Hematopoietic multipotent progenitor cell treated with erythropoietin and hydrocortisone succinate and interleukin-3 and kit ligand, for 17 days (in vitro differentiated cells): ENCODE data around the gene NANOS2.
"Not testable (repeated sequence)": the region's sequence is repeated elsewhere in the genome, so short reads cannot be mapped to it uniquely, and the experiment has no call there.

Source experiments
- DNase-seq: peaks from one replicate; pipeline ENCODE4 v3.0.0-alpha.2; 2015; ENCODE audit warnings: low spot score

NANOS2 gene

DNA sequence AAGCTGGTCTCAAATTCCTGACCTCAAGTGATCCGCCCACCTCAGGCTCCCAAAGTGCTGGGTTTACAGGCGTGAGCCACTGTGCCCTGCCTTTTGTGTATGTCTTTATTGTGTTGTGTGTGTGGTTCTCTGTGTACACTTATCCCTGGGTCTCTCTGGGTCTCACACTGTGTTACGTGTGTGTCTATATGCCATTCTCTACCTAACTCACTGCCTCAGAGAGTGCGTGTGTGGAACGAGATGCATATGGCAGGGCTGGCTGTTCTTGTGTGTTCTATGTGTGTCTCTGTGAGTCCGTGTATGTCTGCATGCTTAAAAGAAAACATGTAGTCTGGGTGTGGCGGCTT lies 40.0 kb downstream of the NANOS2 start:
- DNase-seq = no peak

DNA sequence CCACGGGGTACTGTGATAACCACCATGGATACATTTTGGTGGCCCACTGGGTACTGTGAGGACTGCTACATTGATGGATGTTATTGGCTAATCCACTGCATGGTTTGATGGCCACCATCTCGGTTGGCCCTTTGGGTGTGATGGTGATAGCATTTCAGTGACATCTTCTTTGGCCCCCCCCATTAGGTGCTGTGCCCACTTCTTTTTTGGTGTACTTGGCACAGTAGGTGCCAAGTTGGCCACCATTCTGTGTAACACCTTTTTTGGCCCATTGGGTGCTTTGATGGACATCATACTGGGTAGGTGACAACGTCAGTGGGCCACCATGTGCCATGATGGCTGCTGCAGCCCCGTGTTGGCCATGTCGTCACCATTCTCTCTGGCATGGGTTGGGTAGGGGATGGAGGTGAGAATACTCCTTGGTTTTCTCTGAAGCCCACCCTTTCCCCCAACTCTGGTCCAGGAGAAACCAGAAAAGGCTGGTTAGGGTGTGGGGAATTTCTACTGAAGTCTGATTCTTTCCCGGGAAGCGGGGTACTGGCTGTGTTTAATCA lies 41.3 kb downstream of the NANOS2 start:
- no peak for DNase-seq

DNA sequence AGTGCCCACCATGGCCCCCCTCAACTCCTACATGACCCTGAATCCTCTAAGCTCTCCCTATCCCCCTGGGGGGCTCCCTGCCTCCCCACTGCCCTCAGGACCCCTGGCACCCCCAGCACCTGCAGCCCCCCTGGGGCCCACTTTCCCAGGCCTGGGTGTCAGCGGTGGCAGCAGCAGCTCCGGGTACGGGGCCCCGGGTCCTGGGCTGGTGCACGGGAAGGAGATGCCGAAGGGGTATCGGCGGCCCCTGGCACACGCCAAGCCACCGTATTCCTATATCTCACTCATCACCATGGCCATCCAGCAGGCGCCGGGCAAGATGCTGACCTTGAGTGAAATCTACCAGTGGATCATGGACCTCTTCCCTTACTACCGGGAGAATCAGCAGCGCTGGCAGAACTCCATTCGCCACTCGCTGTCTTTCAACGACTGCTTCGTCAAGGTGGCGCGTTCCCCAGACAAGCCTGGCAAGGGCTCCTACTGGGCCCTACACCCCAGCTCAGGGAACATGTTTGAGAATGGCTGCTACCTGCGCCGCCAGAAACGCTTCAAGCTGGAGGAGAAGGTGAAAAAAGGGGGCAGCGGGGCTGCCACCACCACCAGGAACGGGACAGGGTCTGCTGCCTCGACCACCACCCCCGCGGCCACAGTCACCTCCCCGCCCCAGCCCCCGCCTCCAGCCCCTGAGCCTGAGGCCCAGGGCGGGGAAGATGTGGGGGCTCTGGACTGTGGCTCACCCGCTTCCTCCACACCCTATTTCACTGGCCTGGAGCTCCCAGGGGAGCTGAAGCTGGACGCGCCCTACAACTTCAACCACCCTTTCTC lies 42.3 kb downstream of the NANOS2 start:
- no peak for DNase-seq

DNA sequence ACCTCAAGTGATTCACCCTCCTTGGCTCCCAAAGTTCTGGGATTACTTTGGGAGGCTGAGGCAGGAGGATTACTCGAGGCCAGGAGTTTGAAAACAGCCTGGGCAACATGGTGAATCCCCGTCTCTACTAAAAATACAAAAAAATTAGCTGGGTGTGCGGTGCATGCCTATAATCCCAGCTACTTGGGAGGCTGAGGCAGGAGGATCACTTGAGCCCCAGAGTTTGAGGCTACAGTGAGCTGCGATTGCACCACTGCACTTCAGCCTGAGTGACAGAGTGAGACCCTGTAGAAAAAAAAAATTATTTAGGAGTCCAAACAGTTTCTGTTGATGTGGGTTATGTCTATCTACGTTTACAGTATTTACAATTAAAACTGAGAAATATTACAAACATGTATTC lies 43.8 kb downstream of the NANOS2 start:
- no peak for DNase-seq

DNA sequence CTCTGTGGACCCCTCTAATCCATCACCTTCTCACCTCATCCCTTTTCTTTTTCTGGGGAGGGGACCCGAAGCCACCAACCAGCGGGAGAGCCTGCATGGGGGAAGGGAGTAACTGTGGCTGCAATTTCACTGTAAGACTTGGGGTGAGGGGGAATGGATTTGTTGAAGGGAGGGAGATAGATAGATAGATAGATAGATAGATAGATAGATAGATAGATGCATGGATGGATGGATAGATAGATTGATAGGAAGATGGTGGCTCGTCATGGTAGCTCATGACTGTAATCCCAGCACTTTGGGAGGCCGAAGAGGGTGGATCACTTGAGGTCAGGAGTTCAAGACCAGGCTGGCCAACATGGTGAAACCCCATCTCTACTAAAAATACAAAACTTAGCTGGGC lies 47.3 kb downstream of the NANOS2 start:
- not testable (repeated sequence) for DNase-seq

DNA sequence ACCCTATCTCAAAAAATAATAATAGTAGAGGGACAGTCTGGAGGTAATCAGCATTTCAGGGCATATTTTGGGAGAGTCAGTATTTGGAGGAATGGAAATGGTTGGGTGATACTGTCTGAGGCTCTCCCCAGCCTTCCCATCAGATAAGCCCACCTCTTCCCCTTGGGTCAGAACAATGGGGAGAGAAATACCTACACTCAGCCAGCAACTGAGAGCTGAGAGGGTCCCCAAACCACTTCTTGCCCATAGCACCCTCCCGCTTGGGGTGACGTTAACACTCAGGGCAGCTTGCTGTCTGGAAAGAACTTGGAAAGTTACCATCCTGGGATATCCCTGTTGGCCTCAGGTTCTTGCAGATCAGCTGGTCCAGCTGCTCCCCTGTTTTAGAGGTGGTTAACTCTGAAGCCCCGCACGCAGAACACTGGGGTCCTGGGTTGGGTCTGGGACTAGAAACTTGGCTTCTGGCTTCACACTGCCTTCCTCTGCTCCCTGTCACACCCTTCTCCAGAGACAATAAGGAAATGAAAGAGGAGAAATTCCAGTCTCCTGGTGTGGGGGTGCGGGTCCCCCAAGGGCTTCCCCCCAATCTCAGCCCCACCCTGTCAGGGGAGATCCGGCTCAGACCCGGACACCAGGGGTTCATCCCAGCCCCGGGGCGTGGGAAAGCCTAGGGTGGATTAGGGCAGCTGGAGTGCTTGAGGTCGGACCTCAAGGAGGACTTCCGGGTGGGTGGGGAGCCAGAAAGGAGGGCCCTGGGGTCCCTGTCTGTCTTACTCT lies 48.0 kb downstream of the NANOS2 start:
- DNase-seq = no peak

DNA sequence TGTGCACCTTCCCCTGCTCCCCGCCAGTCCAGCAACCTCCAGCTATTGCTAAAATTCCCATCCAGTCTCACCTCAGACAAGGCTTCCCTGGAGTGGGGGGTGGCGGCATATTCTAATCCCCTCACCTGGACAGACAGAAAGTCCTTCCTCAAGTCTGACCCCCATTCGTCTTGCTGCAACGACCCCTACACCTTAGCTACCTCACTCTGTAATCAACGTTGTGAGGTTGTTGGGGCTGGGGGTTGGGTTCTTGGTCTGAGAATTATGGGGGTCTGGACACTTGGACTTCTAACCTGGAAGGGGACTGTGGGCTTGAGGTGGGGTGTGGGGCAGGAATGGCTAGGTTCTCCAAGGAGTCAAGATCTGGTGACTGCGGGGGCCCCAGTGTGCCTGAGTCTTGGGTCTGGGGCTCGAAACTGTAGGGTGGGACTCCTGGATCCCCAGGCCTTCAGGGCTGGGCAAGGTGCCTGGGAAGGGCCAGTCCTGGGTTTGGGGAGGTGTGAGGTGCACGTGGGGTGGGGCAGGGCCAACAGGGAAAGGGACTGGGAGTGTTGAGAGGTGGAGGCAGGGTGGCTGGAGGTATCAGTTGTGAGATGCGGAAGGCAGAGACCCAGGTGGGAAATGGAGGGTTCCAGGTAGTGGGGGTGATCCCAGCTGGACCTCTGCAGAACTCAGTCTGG lies 49.2 kb downstream of the NANOS2 start:
- DNase-seq = no peak

DNA sequence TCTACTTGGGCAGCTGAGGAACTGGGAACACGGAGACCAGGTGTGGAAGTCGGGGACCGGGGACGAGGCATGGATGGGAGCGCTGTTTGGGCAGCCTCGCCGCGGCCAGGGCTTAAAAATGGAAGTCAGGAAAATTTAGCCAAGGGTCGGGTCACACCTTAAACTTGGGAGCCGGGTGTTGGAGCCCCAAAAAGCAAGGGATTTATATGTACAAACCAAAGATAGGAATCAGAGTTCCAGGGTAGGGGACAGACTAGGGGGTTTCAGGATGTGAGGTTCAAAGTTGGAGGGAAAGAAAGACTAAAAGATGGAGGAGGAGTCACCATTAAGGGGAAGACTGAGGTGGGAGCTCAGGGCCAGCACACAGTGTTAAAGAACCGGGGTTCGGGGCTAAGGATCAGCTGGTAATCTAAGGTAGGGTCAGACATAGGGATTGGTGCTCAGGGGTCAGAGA lies 49.9 kb downstream of the NANOS2 start:
- no peak for DNase-seq

DNA sequence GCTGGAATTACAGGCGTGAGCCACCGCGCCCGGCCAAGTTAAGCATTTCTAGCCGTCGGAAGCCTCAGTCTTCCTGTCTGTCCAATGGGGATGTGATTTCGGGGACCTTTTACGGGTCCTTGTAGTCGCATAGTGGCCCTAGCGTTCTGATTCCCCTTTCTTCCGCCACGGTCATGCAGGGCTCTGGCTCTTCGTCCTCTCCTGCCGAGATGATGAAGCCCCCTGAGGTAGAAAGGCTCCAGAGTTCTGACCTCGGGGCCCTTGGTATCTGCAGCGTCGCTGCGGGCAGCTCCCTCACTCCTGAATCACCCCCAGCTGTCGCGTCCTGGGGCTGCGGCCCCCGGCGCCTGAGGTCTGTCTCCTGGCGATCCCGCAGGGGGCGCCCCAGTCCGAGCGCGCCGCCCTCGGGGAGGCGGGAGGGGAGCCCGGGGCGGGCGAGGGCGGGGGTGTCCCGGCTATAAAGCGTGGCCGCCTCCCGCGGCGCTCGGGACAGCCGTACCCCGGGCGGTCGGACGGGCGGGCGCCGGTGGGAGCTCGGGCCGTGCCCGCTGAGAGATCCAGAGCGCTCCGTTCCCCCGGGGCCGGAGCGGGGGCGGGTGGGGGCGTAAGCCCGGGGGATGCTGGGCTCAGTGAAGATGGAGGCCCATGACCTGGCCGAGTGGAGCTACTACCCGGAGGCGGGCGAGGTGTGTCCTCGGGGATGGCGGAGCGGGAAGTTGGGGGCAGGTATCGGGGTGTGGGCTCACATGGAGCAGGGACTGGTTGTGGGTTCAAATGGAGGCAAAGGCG lies 50.5 kb downstream of the NANOS2 start, which contains the start of gene FOXA3:
Gene FOXA3 (plus strand): TSS at position 487 of the 789 bp plus-strand sequence. CDS start 131 bp downstream, at position 618.
- peak; percentile 44 for DNase-seq

DNA sequence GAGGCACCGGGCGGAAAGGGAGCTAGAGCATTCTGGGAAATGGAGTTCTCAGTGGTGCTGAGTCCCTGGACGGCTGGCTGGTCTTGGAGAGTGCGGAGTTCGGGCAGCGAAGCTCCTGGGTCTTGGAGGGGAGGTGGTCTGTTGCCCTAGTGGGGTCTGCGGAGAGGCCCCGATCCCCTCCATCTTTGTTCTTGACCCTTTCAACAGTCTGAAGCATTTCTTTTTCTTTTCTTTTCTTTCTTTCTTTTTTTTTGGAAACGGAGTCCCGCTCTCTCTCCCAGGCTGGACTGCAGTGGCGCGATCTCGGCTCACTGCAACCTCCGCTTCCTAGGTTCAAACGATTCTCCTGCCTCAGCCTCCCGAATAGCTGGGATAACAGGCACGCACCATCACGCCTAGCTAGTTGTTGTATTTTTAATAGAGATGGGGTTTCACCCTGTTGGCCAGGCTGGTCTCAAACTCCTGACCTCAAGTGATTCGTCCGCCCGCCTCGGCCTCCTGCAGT lies 51.2 kb downstream of the NANOS2 start:
- no peak for DNase-seq
